K562 (cell line): ENCODE results near the gene AUNIP. TPM values are rescaled to one million over a fixed set of nuclear protein-coding genes. Genes with fewer than 3 reads are reported as not detected.
A peak's percentile ranks its signal among the peaks of the same experiment; 100 is the strongest.

ENCODE experiments used
- ATAC-seq: fragments of 200-7000 bp; cut with Tn5 transposase; 3 replicates; pipeline ENCODE4 v1.9.1; 2020; ENCODE audit warnings: moderate library complexity
- BruUV-seq: library from RNA; stranded (reverse); fragments of 400-500 nt; replicated peaks from 2 replicates; lab custom pipeline; 2021; lab: Mats Ljungman, UMichigan
- CTCF ChIA-PET: fragments of 300-600 bp; formaldehyde crosslinking; extraction: SDS; loops from one replicate; lab custom pipeline; 2021; ENCODE audit warnings: low intra/inter-chr PET ratio; lab: Yijun Ruan, JAX
- POLR2A ChIA-PET: fragments of 300-600, 350-650 bp; sonication (Branson Sonifier 250); formaldehyde crosslinking; extraction: SDS; loops from one replicate; lab custom pipeline; 2021; ENCODE audit warnings: antibody characterized with exemption, inconsistent platforms; lab: Yijun Ruan, JAX
- DNase-seq, 4 experiments: peaks; one replicate each; pipeline versions ENCODE4 v3.0.0 to v3.0.0-alpha.2; 2011 to 2018; ENCODE audit warnings: low spot score in 3 of 4, mixed read lengths in 3 of 4; ENCODE audit errors: extremely low read depth in 1 of 4
- FAIRE-seq: peaks from 2 replicates; lab custom pipeline; 2011; peaks lifted over from hg19 to GRCh38; lab: Jason Lieb, UNC
- H2AFZ ChIP-seq: 2 replicates; pipeline ENCODE4 v1.6.0; 2011; ENCODE audit warnings: low read depth, low read length, control low read depth, inconsistent platforms
- H3K27ac ChIP-seq: fragments of 200-600 bp; 3 replicates; pipeline ENCODE4 v1.8.0; 2011; ENCODE audit warnings: low read depth, mild to moderate bottlenecking, control low read depth, inconsistent platforms, low read length, moderate library complexity, mixed read lengths; ENCODE audit errors: extremely low read depth
- H3K27me3 ChIP-seq, 2 experiments: fragments of 300-600 bp in 1 of 2; 2 replicates in 1 of 2; 3 replicates in 1 of 2; pipeline versions ENCODE4 v1.6.0 to v1.8.0; 2011; ENCODE audit warnings: inconsistent platforms in 2 of 2, low read length in 2 of 2, mild to moderate bottlenecking in 1 of 2, mixed read lengths in 1 of 2, moderate library complexity in 1 of 2; ENCODE audit not compliant: control insufficient read depth in 2 of 2, insufficient read depth in 2 of 2
- H3K36me3 ChIP-seq: fragments of 300-600 bp; 3 replicates; pipeline ENCODE4 v1.8.0; 2011; ENCODE audit warnings: mild to moderate bottlenecking, low read length, inconsistent platforms; ENCODE audit not compliant: control insufficient read depth, insufficient read depth
- H3K4me1 ChIP-seq, 2 experiments: fragments of 200-600 bp in 1 of 2; replicated peaks in 1 of 2; 2 replicates in 1 of 2; 3 replicates in 1 of 2; pipeline versions ENCODE4 v1.5.1 to v1.8.0; 2011; ENCODE audit warnings: inconsistent platforms in 2 of 2, low read length in 2 of 2, mild to moderate bottlenecking in 1 of 2, mixed read lengths in 1 of 2, moderate library complexity in 1 of 2; ENCODE audit not compliant: control insufficient read depth in 2 of 2, insufficient read depth in 2 of 2
- H3K4me2 ChIP-seq: 2 replicates; pipeline ENCODE4 v1.6.1; 2011; ENCODE audit warnings: low read length, control low read depth, inconsistent platforms, mixed read lengths; ENCODE audit not compliant: insufficient read depth
- H3K4me3 ChIP-seq: fragments of 200-600 bp; sonication (generic), shearing (Covaris generic); 2 replicates; pipeline ENCODE4 v1.5.1; 2016; ENCODE audit warnings: control low read depth, inconsistent platforms
- H3K79me2 ChIP-seq: fragments of 200-600 bp; 3 replicates; pipeline ENCODE4 v1.8.0; 2011; ENCODE audit warnings: low read length, inconsistent platforms; ENCODE audit not compliant: control insufficient read depth, insufficient read depth
- H3K9ac ChIP-seq, 2 experiments: 2 replicates each; pipeline versions ENCODE4 v1.6.0 to v1.6.1; 2011; ENCODE audit warnings: low read depth in 2 of 2, low read length in 2 of 2, control low read depth in 1 of 2, inconsistent platforms in 1 of 2, mild to moderate bottlenecking in 1 of 2, mixed read lengths in 1 of 2; ENCODE audit not compliant: insufficient read depth in 1 of 2
- H3K9me1 ChIP-seq: one replicate; pipeline ENCODE4 v1.6.0; 2011; ENCODE audit warnings: inconsistent platforms, mild to moderate bottlenecking, low read length, moderate library complexity; ENCODE audit not compliant: control insufficient read depth, insufficient read depth
- H3K9me3 ChIP-seq: replicated peaks from 2 replicates; pipeline ENCODE4 v1.5.1; 2011; ENCODE audit warnings: low read depth, low read length, inconsistent platforms; ENCODE audit not compliant: control insufficient read depth, insufficient read depth
- H4K20me1 ChIP-seq: replicated peaks from 2 replicates; pipeline ENCODE4 v1.6.1; 2011; ENCODE audit warnings: low read length, inconsistent platforms, mixed read lengths; ENCODE audit not compliant: control insufficient read depth, insufficient read depth
- BCOR ChIP-seq: fragments of 450-650 bp; IDR thresholded peaks from 2 replicates; pipeline ENCODE4 v1.6.1; 2016
- DPF2 ChIP-seq: fragments of 450-650 bp; IDR thresholded peaks from 2 replicates; pipeline ENCODE4 v1.6.1; 2016
- NFIC ChIP-seq: fragments of 450-650 bp; IDR thresholded peaks from 2 replicates; pipeline ENCODE4 v1.6.1; 2017; ENCODE audit warnings: mild to moderate bottlenecking, inconsistent platforms
- PCBP1 ChIP-seq: fragments of 200-400 bp; formaldehyde crosslinking; IDR thresholded peaks from 2 replicates; pipeline ENCODE4 v1.6.1; 2018; ENCODE audit warnings: mild to moderate bottlenecking, low read depth, low read length; ENCODE audit not compliant: poor library complexity, severe bottlenecking
- PHF20 ChIP-seq: fragments of 450-650 bp; IDR thresholded peaks from 2 replicates; pipeline ENCODE4 v1.6.1; 2018; ENCODE audit not compliant: partially characterized antibody
- RBM25 ChIP-seq: fragments of 200-400 bp; formaldehyde crosslinking; IDR thresholded peaks from 2 replicates; pipeline ENCODE4 v1.6.1; 2018; ENCODE audit warnings: low read length, low read depth, moderate library complexity; ENCODE audit not compliant: severe bottlenecking
- RCOR1 ChIP-seq, 2 experiments: IDR thresholded peaks; 2 replicates each; pipeline ENCODE4 v1.6.1; 2012; ENCODE audit warnings: low read depth in 2 of 2, low read length in 2 of 2, borderline replicate concordance in 1 of 2, improper control_type of control experiment in 1 of 2
- TARDBP ChIP-seq: fragments of 450-650 bp; IDR thresholded peaks from 2 replicates; pipeline ENCODE4 v1.6.1; 2016
- ZNF121 ChIP-seq: sonication (generic); formaldehyde crosslinking; conservative IDR thresholded peaks from 2 replicates; pipeline ENCODE4 v1.8.0; 2022; ENCODE audit warnings: missing genetic modification reagents
- WGBS: fragments of 100-300 bp; shearing (Covaris generic); methylation state at CpG from one replicate; pipeline ENCODE4 v1.1.6; 2016; ENCODE audit warnings: low coverage, mixed read lengths; ENCODE audit not compliant: insufficient coverage; ENCODE audit errors: missing lambda C conversion rate; 5-methylcytosine and 5-hydroxymethylcytosine counted together
- in situ Hi-C: fragments of 300-500 bp; cut with MboI; formaldehyde crosslinking; loops from 4 replicates; pipeline ENCODE4 v1.15.0; 2018; ENCODE audit warnings: inconsistent platforms, mixed read lengths
- intact Hi-C: fragments of 100-400 bp; cut with micrococcal nuclease; formaldehyde crosslinking; loops from 2 replicates; pipeline ENCODE4 v1.14.2; 2022
- polyA plus RNA-seq, 8 experiments: library from polyadenylated mRNA; depleted of rRNA in 4 of 8; stranded (reverse) in 5 of 8; unstranded in 3 of 8; fragments of >200 nt; fragmentation: Nextera tagmentation in 2 of 8; fragmentation: Illumina TruSeq in 1 of 8; extraction: Ambion mirVana in 2 of 8; extraction: Trizol in 1 of 8; gene quantifications; 2 replicates each; pipeline versions ENCODE4 v1.2.1 to v1.2.3, GENCODE V29; 2011 to 2014; ENCODE audit warnings: inconsistent platforms in 1 of 8, missing spikeins in 1 of 8
- total RNA-seq, 7 experiments: library from RNA; depleted of rRNA in 6 of 7; stranded (reverse); fragments of >200 nt in 6 of 7; fragmentation: Illumina TruSeq in 2 of 7; extraction: Trizol in 2 of 7; gene quantifications; 2 replicates each; pipeline versions ENCODE4 v1.2.1 to v1.2.3, GENCODE V29; 2011 to 2021; ENCODE audit warnings: low replicate concordance in 1 of 7

AUNIP gene
- total and polyA plus RNA-seq, 9 of the 15 experiments (the other 6 are each of a cell fraction or from before 2014, with no cell fraction given) = 12.1 to 53.8 (median 47.1) TPM

DNA sequence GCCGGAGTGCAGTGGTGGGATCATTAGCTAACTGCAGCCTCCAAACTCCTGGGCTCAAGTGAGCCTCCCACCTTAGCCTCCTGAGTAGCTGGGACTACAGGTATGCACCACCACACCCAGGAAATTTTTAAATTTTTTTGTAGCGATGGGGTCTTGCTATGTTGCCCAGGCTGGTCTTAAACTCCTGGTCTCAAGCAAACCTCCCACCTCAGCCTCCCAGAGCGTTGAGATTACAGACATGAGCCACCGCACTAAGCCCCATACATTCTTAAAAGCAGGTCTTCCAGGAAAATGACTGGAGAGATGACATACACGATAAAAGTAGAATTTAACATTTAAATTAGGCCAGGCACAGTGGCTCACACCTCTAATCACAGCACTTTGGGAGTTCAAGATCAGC, 26.1 kb downstream of the AUNIP start:
- ATAC-seq = no peak
- H2AFZ ChIP-seq = no peak overlapping the region
- no peak overlapping the region for H3K4me2 ChIP-seq
- DNase-seq = no peak
- BruUV-seq = no TSS peak
- in situ Hi-C loops = no loop called here
- H4K20me1 ChIP-seq = peaks cover 12% of the 10 kb centered on the region; the same call in 1 of the 2 replicates
- no peak for FAIRE-seq
- WGBS = 63% methylated on average over 5 of the region's 5 CpGs
- TF ChIP-seq ZNF121 (peak; percentile 91), RBM25 (peak; percentile 40), DPF2 (0 out of 2 replicates have a peak, but pooled peaks have one; percentile 18), NFIC (no peak), PCBP1 (no peak), BCOR (peak; percentile 56; the same call in 1 of the 2 replicates), RCOR1 (IDR thresholded peaks at IDR 0.05; ENCODE audit: borderline replicate concordance in 1 of 2, low read depth in 2 of 2, low read length in 2 of 2) (peak in 1 of 2 experiments; percentile 57; a peak in 2 of 4 replicates), TARDBP (no peak), PHF20 (peak; percentile 31)
- no peaks in the 10 kb centered on the region for H3K27me3 ChIP-seq
- H3K4me3 ChIP-seq = no peak overlapping the region
- intact Hi-C loops = no loop called here
- H3K9me1 ChIP-seq = no peaks in the 10 kb centered on the region
- H3K9me3 ChIP-seq = no peaks in the 10 kb centered on the region
- ChIA-PET CTCF (no interaction called here), POLR2A (interaction anchor here (0.6 to 11.2 kb wide), 3 partner anchors 11 to 222 kb away, joined by 3 to 108 read pairs (median 56); partner anchors contain the start of gene MTFR1L)
- peaks cover 52% of the 10 kb centered on the region for H3K79me2 ChIP-seq
- H3K9ac ChIP-seq = no peak overlapping the region
- peaks cover 95% of the 10 kb centered on the region for H3K36me3 ChIP-seq
- H3K27ac ChIP-seq = no peak overlapping the region
- peaks cover 12 to 25% of the 10 kb centered on the region in 2 experiments; a peak in 4 of 5 replicates for H3K4me1 ChIP-seq
